BLaER1 (cell line): ENCODE results near the gene IKZF3.
"Not testable (repeated sequence)": the region's sequence is repeated elsewhere in the genome, so short reads cannot be mapped to it uniquely, and the experiment has no call there.

Experiments
- H3K27ac ChIP-seq: shearing (Covaris generic); formaldehyde crosslinking; 2 replicates; pipeline ENCODE4 v1.8.1; 2022
- H3K27me3 ChIP-seq: shearing (Covaris generic); formaldehyde crosslinking; 2 replicates; pipeline ENCODE4 v1.8.1; 2022
- H3K36me3 ChIP-seq: shearing (Covaris generic); formaldehyde crosslinking; 2 replicates; pipeline ENCODE4 v1.8.1; 2022
- H3K4me1 ChIP-seq: shearing (Covaris generic); formaldehyde crosslinking; 2 replicates; pipeline ENCODE4 v1.8.1; 2022
- H3K4me2 ChIP-seq: shearing (Covaris generic); formaldehyde crosslinking; 2 replicates; pipeline ENCODE4 v1.8.1; 2022
- H3K4me3 ChIP-seq: shearing (Covaris generic); formaldehyde crosslinking; 2 replicates; pipeline ENCODE4 v1.8.1; 2022
- H3K9ac ChIP-seq: shearing (Covaris generic); formaldehyde crosslinking; 2 replicates; pipeline ENCODE4 v1.8.1; 2022
- H3K9me3 ChIP-seq: shearing (Covaris generic); formaldehyde crosslinking; 2 replicates; pipeline ENCODE4 v1.8.1; 2022
- H4K20me1 ChIP-seq: shearing (Covaris generic); formaldehyde crosslinking; 2 replicates; pipeline ENCODE4 v1.8.1; 2022
- Cebpa-rat ChIP-seq: shearing (Covaris generic); IDR thresholded peaks from 2 replicates; pipeline ENCODE4 v1.8.1; 2022

IKZF3 gene

GRCh38 chr17:39887078-39887477 lies 23.0 kb upstream of the IKZF3 start:
- H3K4me1 ChIP-seq, result peaks cover 9% of the 10 kb centered on the region
- H3K36me3 ChIP-seq, result no peaks in the 10 kb centered on the region
- no peaks in the 10 kb centered on the region for H3K9me3 ChIP-seq
- no peak overlapping the region for H3K4me3 ChIP-seq
- H4K20me1 ChIP-seq, result no peaks in the 10 kb centered on the region
- H3K27me3 ChIP-seq, result no peaks in the 10 kb centered on the region
- H3K4me2 ChIP-seq, result no peak overlapping the region
- no peak overlapping the region for H3K9ac ChIP-seq
- H3K27ac ChIP-seq, result no peak overlapping the region
- no peak for TF ChIP-seq Cebpa-rat

DNA sequence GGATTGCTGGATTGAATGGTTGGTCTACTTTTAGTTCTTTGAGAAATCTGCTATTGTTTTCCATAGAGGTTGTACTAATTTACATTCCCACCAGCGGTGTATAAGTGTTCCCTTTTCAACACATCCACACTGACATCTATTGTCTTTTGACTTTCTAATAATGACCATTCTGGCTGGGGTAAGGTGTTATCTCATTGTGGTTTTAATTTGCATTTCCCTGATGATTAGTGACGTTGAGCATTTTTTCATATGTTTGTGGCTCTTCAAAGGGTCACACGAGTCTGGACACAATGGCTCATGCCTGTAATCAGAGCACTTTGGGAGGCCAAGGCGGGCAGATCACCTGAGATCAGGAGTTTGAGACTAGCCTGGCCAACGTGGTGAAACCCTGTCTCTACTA lies 22.0 kb upstream of the IKZF3 start:
- H3K9me3 ChIP-seq, H3K27ac ChIP-seq, H3K4me2 ChIP-seq, H3K36me3 ChIP-seq, H3K4me1 ChIP-seq, H3K27me3 ChIP-seq, H4K20me1 ChIP-seq, H3K4me3 ChIP-seq, H3K9ac ChIP-seq: not testable (repeated sequence)

GRCh38 chr17:39872751-39873150 lies 8.6 kb upstream of the IKZF3 start:
- Histone ChIP-seq H3K36me3 (no peaks in the 10 kb centered on the region), H3K4me1 (no peaks in the 10 kb centered on the region), H3K4me2 (no peak overlapping the region), H3K27me3 (no peaks in the 10 kb centered on the region), H3K9me3 (peaks cover 11% of the 10 kb centered on the region), H4K20me1 (no peaks in the 10 kb centered on the region), H3K27ac (no peak overlapping the region), H3K4me3 (no peak overlapping the region), H3K9ac (no peak overlapping the region)
- no peak for TF ChIP-seq Cebpa-rat

DNA sequence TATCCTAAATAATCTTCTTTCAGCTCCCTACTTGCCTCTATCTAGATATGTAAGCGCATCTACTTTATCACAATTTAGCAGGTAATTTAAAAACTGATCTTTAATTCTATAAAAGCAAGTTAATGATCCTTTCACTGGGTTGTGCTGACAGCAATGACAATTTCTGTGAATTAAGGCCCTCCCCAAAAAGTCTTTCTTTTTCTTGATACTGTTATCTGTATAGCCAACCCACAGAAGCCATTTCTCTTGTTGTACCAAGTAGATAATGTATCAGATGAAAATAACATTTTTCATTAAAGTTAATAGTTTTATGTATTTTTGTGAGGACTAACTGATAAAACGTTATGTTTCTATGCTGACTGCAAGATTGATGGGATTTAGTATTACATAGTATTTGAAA lies 7.7 kb upstream of the IKZF3 start:
- no peak for TF ChIP-seq Cebpa-rat
- H3K27me3 ChIP-seq, result no peaks in the 10 kb centered on the region
- no peak overlapping the region for H3K4me2 ChIP-seq
- no peak overlapping the region for H3K4me3 ChIP-seq
- H3K27ac ChIP-seq, result no peak overlapping the region
- H3K4me1 ChIP-seq, result no peaks in the 10 kb centered on the region
- no peak overlapping the region for H3K9ac ChIP-seq
- no peaks in the 10 kb centered on the region for H3K36me3 ChIP-seq
- H4K20me1 ChIP-seq, result no peaks in the 10 kb centered on the region
- peaks cover 19% of the 10 kb centered on the region for H3K9me3 ChIP-seq

DNA sequence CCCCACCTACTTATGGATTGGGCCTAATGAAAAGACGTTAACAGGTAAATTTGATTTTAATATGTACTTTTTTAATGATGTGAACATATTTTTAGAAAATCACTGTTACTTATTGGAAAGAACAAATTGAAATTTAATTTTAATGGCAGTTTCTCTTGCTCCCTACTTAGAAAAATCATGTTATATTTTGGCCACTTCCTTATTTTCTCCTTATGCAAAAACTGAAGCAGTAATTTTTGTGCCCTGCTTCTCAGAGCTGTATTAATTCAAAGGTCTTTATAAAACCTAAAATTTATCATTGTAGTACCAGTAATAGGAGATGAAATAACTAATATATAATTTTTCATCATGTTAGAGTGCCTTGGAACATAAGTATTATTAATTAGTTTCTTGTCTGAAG lies 6.7 kb upstream of the IKZF3 start:
- H4K20me1 ChIP-seq, result no peaks in the 10 kb centered on the region
- H3K9ac ChIP-seq, result no peak overlapping the region
- peaks cover 19% of the 10 kb centered on the region for H3K9me3 ChIP-seq
- no peaks in the 10 kb centered on the region for H3K36me3 ChIP-seq
- peaks cover 6% of the 10 kb centered on the region; the same call in 1 of the 2 replicates for H3K27me3 ChIP-seq
- H3K27ac ChIP-seq, result no peak overlapping the region
- peaks cover 6% of the 10 kb centered on the region for H3K4me1 ChIP-seq
- no peak for TF ChIP-seq Cebpa-rat
- no peak overlapping the region for H3K4me2 ChIP-seq
- no peak overlapping the region for H3K4me3 ChIP-seq

- no peak overlapping the region for H3K4me2 ChIP-seq
- H4K20me1 ChIP-seq, result no peaks in the 10 kb centered on the region
- no peak overlapping the region for H3K9ac ChIP-seq
- TF ChIP-seq Cebpa-rat, result no peak
- H3K27ac ChIP-seq, result no peak overlapping the region
- peaks cover 19% of the 10 kb centered on the region for H3K9me3 ChIP-seq
- peaks cover 28% of the 10 kb centered on the region for H3K27me3 ChIP-seq
- no peak overlapping the region for H3K4me3 ChIP-seq
- H3K36me3 ChIP-seq, result no peaks in the 10 kb centered on the region
- peaks cover 28% of the 10 kb centered on the region for H3K4me1 ChIP-seq
These were observed 4.4 kb upstream of the IKZF3 start for GRCh38 chr17:39868554-39868942.

DNA sequence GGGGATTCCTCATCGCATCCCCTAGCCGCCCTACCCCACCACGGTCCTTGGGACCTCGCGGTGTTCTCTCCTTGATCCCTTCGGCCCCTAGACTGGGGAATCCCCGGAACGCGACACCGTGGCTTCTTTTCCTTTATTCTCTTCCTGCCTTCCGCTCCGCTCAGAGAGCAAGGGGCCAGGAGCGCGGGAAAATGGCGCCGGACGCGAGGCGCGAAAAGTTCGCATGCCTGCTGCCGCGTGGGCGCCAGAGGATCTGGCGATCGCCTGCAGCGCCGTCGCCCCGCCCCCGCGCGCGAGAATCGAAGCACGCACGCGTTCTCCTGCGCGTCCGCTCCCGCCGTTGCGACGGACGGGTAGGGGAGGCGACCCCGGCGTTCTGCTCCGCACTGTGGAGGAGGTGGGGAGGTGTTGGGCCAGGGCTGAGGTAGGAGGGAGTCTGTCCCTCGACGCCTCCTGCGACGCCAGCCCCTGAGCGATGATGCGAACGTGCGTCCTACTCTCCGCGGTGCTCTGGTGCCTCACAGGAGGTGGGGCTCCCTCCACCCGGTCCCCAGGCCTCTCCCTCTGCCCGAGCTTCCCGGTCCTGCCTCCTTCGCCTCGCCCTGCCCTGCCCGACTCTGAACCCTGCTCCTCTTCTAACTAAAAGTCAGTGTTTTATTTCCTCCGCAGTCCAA lies 3.9 kb upstream of the IKZF3 start, which contains the start of gene ZPBP2:
ZPBP2 (plus strand) TSS at position 323 of the 674 bp plus-strand sequence; CDS start at position 476, 153 bp downstream.
- no peak within 1 kb of the TSS for H3K4me2 ChIP-seq
- peaks cover 30% of the 10 kb centered on the region for H3K4me1 ChIP-seq
- no peaks in the 10 kb centered on the region for H4K20me1 ChIP-seq
- TF ChIP-seq Cebpa-rat, result no peak
- H3K27ac ChIP-seq, result no peak within 1 kb of the TSS
- no peak within 1 kb of the TSS for H3K4me3 ChIP-seq
- H3K36me3 ChIP-seq, result no peaks in the 10 kb centered on the region
- no peak within 1 kb of the TSS for H3K9ac ChIP-seq
- peaks cover 19% of the 10 kb centered on the region for H3K9me3 ChIP-seq
- H3K27me3 ChIP-seq, result peaks cover 34% of the 10 kb centered on the region

GRCh38 chr17:39867084-39867879 lies 3.2 kb upstream of the IKZF3 start:
- peaks cover 19% of the 10 kb centered on the region for H3K9me3 ChIP-seq
- H4K20me1 ChIP-seq, result no peaks in the 10 kb centered on the region
- H3K4me3 ChIP-seq, result no peak overlapping the region
- peaks cover 41% of the 10 kb centered on the region for H3K27me3 ChIP-seq
- peaks cover 30% of the 10 kb centered on the region for H3K4me1 ChIP-seq
- H3K4me2 ChIP-seq, result no peak overlapping the region
- H3K9ac ChIP-seq, result no peak overlapping the region
- no peak for TF ChIP-seq Cebpa-rat
- H3K36me3 ChIP-seq, result no peaks in the 10 kb centered on the region
- H3K27ac ChIP-seq, result no peak overlapping the region

DNA sequence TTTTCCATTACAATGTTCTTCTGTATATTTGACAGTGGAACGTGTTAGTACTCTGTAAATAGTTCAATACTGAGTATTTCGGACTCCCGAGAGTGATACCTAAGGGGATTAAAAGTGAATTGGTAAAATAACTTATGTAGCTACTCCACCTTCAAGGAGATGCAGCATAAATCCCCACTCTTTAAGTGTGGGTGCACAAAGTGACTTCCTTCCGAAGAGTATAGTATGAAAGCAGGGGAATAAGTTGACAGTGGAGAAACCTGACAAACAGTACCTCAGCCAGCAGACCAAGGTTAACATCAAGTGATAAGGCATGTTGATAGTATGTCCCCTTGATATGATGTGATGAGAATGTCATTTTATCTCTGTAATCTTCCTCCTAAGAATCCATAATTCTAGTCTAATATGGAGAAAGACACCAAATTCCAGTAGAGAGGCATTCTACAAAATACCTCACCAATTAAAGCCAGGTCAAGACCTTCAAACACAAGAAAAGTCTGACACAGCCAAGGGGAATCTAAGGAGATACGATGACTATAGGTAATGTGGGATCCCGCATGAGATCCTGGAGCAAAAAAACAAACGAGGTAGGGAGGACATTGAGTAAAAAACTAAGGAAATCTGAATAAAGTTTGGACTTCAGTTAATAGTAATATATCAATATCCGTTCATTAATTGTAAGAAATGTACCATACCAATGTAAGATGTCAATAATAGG lies 2.1 kb upstream of the IKZF3 start:
- no peak overlapping the region for H3K4me3 ChIP-seq
- H3K4me2 ChIP-seq, result peak overlapping the region; percentile 73
- H3K9me3 ChIP-seq, result peaks cover 19% of the 10 kb centered on the region
- no peaks in the 10 kb centered on the region for H3K36me3 ChIP-seq
- H3K27me3 ChIP-seq, result peaks cover 51% of the 10 kb centered on the region
- H3K4me1 ChIP-seq, result peaks cover 30% of the 10 kb centered on the region
- TF ChIP-seq Cebpa-rat, result no peak
- no peak overlapping the region for H3K9ac ChIP-seq
- no peaks in the 10 kb centered on the region for H4K20me1 ChIP-seq
- no peak overlapping the region for H3K27ac ChIP-seq
